ENCODE results near the gene ATG12.
"Not testable (repeated sequence)": the region's sequence is repeated elsewhere in the genome, so short reads cannot be mapped to it uniquely, and the experiment has no call there.

The ATG12 gene

GRCh38 chr5:115842089-115842935 is 947 bp upstream of the ATG12 start:
- DNase-seq, result peak in 1 of 2 donors; percentile 65

GRCh38 chr5:115840873-115841272 is 492 bp downstream of the ATG12 start:
- DNase-seq, result no peak

GRCh38 chr5:115838885-115839518 is 2.4 kb downstream of the ATG12 start:
- peak in 1 of 2 donors; percentile 49 for DNase-seq

- DNase-seq, result no peak
Measured at GRCh38 chr5:115835481-115835880, 5.9 kb downstream of the ATG12 start.

- peak in 1 of 2 donors; percentile 56 for DNase-seq
Measured at GRCh38 chr5:115831163-115831768, 10.1 kb downstream of the ATG12 start.

GRCh38 chr5:115829913-115830312 is 11.5 kb downstream of the ATG12 start:
- no peak for DNase-seq

GRCh38 chr5:115825948-115826347 is 15.4 kb downstream of the ATG12 start:
- no peak for DNase-seq

- DNase-seq, result not testable (repeated sequence)
Measured at GRCh38 chr5:115824983-115825382, 16.4 kb downstream of the ATG12 start.

GRCh38 chr5:115820846-115821245 is 20.5 kb downstream of the ATG12 start:
- no peak for DNase-seq

- peak in 1 of 2 donors; percentile 34 for DNase-seq
Measured at GRCh38 chr5:115818821-115819220, 22.5 kb downstream of the ATG12 start.

GRCh38 chr5:115817386-115817785 is 24.0 kb downstream of the ATG12 start:
- DNase-seq, result no peak

- DNase-seq, result peak; percentile 67 to 71
Measured at GRCh38 chr5:115816226-115817081, 24.9 kb downstream of the ATG12 start, which contains the start of gene CDO1. TSS of gene CDO1 (minus strand) at chr5:115816659. CDS start at chr5:115816397, 262 bp downstream.

GRCh38 chr5:115815693-115816225 is 25.6 kb downstream of the ATG12 start:
- DNase-seq, result peak in 1 of 2 donors; percentile 50

GRCh38 chr5:115815006-115815692 is 26.2 kb downstream of the ATG12 start:
- no peak for DNase-seq

- no peak for DNase-seq
Measured at GRCh38 chr5:115813719-115814118, 27.6 kb downstream of the ATG12 start.

- no peak for DNase-seq
Measured at GRCh38 chr5:115812372-115812771, 29.0 kb downstream of the ATG12 start.

GRCh38 chr5:115811406-115811805 is 30.0 kb downstream of the ATG12 start:
- DNase-seq, result no peak

GRCh38 chr5:115810761-115811160 is 30.6 kb downstream of the ATG12 start:
- DNase-seq, result no peak

- DNase-seq, result no peak
Measured at GRCh38 chr5:115809946-115810345, 31.4 kb downstream of the ATG12 start.

GRCh38 chr5:115808066-115808465 is 33.3 kb downstream of the ATG12 start:
- DNase-seq, result not testable (repeated sequence)

GRCh38 chr5:115807654-115808052 is 33.7 kb downstream of the ATG12 start:
- no peak for DNase-seq

Data from hippocampal formation (tissue), 2 donors.